DMS53 treated with DMSO at 0.1 percent for 48 hours (cell line): ENCODE measurements around the gene TDRD3.
"Not testable (repeated sequence)": the region's sequence is repeated elsewhere in the genome, so short reads cannot be mapped to it uniquely, and the experiment has no call there.

Experiments
- DNase-seq: peaks from one replicate; lab custom pipeline; 2025; ENCODE audit not compliant: unreplicated experiment; lab: John Stamatoyannopoulos, UW

Gene TDRD3

GRCh38 chr13:60396783-60397703 lies at the start of gene TDRD3:
TSS of gene TDRD3 (plus strand) at chr13:60397220. CDS start at chr13:60397365, 145 bp downstream.
- peak; percentile 29 for DNase-seq

GRCh38 chr13:60347690-60348089 lies 49.3 kb upstream of the TDRD3 start:
- no peak for DNase-seq

GRCh38 chr13:60348097-60348496 lies 48.9 kb upstream of the TDRD3 start:
- DNase-seq = no peak

GRCh38 chr13:60351326-60351725 lies 45.7 kb upstream of the TDRD3 start:
- DNase-seq = no peak

GRCh38 chr13:60351855-60352615 lies 45.0 kb upstream of the TDRD3 start:
- DNase-seq = no peak

GRCh38 chr13:60352644-60353043 lies 44.4 kb upstream of the TDRD3 start:
- no peak for DNase-seq

- DNase-seq = no peak
Observed at GRCh38 chr13:60355056-60355455, 42.0 kb upstream of the TDRD3 start.

GRCh38 chr13:60356970-60357369 lies 40.0 kb upstream of the TDRD3 start:
- no peak for DNase-seq

- no peak for DNase-seq
Observed at GRCh38 chr13:60358453-60358852, 38.6 kb upstream of the TDRD3 start.

GRCh38 chr13:60363288-60363687 lies 33.7 kb upstream of the TDRD3 start:
- DNase-seq = no peak

- DNase-seq = no peak
Observed at GRCh38 chr13:60369242-60369641, 27.8 kb upstream of the TDRD3 start.

- DNase-seq = no peak
Observed at GRCh38 chr13:60370343-60370742, 26.7 kb upstream of the TDRD3 start.

- DNase-seq = no peak
Observed at GRCh38 chr13:60372141-60372540, 24.9 kb upstream of the TDRD3 start.

- DNase-seq = not testable (repeated sequence)
Observed at GRCh38 chr13:60379282-60379681, 17.7 kb upstream of the TDRD3 start.

- DNase-seq = no peak
Observed at GRCh38 chr13:60379837-60380565, 17.0 kb upstream of the TDRD3 start.

- DNase-seq = no peak
Observed at GRCh38 chr13:60384911-60385310, 12.1 kb upstream of the TDRD3 start.

- no peak for DNase-seq
Observed at GRCh38 chr13:60386250-60386649, 10.8 kb upstream of the TDRD3 start.

GRCh38 chr13:60392131-60392530 lies 4.9 kb upstream of the TDRD3 start:
- DNase-seq = no peak

- DNase-seq = peak; percentile 57
Observed at GRCh38 chr13:60395971-60396782, 843 bp upstream of the TDRD3 start.

GRCh38 chr13:60397704-60398378 lies 821 bp downstream of the TDRD3 start:
- no peak for DNase-seq
